Colonic mucosa (tissue), 4 donors: ENCODE measurements around the gene RFESD. TPM values are rescaled to one million over a fixed set of nuclear protein-coding genes. Genes with fewer than 3 reads are reported as not detected.
A peak's percentile ranks its signal among the peaks of the same experiment; 100 is the strongest.

Source experiments
- DNase-seq: peaks from one replicate; pipeline ENCODE4 v3.0.0-alpha.2; 2020
- H3K27ac ChIP-seq: fragments of 200-600 bp; one replicate; pipeline ENCODE4 v1.8.0; 2021
- H3K27me3 ChIP-seq: fragments of 200-600 bp; one replicate; pipeline ENCODE4 v1.8.0; 2021
- H3K36me3 ChIP-seq: fragments of 200-600 bp; one replicate; pipeline ENCODE4 v1.8.0; 2021
- H3K4me1 ChIP-seq: fragments of 200-600 bp; one replicate; pipeline ENCODE4 v1.8.0; 2021; ENCODE audit warnings: mild to moderate bottlenecking
- H3K4me3 ChIP-seq: fragments of 200-600 bp; one replicate; pipeline ENCODE4 v1.8.0; 2021
- H3K9ac ChIP-seq, 2 donors: one replicate each; pipeline ENCODE4 v1.7.0; 2013; ENCODE audit warnings: control low read depth in 2 of 2, low read depth in 2 of 2, low read length in 2 of 2
- H3K9me3 ChIP-seq: fragments of 200-600 bp; one replicate; pipeline ENCODE4 v1.8.0; 2021
- CTCF ChIP-seq: fragments of 200-600 bp; IDR thresholded peaks from one replicate; pipeline ENCODE4 v1.8.0; 2022; ENCODE audit warnings: antibody characterized with exemption, mild to moderate bottlenecking
- intact Hi-C: fragments of 100-400 bp; cut with DNase I; formaldehyde crosslinking; loops from one replicate; pipeline ENCODE4 v1.14.1; 2022
- total RNA-seq, 2 donors: library from RNA; stranded (reverse); fragmentation: NEBNext Ultra II Directional in 1 of 2; extraction: Animal tissue kit (Norgen Biotek cat#: 25700) in 1 of 2; gene quantifications; one replicate each; pipeline ENCODE4 v1.2.1, GENCODE V29; 2021
- donor health status: healthy.
- donor health status: DM: no; HTN: no; CAD: no.
- donor health status: DM: no; HTN: no; CAD: no.

RFESD gene
- total RNA-seq, 2 donors from 2014 or later, result 0.89 to 2.0 TPM

DNA sequence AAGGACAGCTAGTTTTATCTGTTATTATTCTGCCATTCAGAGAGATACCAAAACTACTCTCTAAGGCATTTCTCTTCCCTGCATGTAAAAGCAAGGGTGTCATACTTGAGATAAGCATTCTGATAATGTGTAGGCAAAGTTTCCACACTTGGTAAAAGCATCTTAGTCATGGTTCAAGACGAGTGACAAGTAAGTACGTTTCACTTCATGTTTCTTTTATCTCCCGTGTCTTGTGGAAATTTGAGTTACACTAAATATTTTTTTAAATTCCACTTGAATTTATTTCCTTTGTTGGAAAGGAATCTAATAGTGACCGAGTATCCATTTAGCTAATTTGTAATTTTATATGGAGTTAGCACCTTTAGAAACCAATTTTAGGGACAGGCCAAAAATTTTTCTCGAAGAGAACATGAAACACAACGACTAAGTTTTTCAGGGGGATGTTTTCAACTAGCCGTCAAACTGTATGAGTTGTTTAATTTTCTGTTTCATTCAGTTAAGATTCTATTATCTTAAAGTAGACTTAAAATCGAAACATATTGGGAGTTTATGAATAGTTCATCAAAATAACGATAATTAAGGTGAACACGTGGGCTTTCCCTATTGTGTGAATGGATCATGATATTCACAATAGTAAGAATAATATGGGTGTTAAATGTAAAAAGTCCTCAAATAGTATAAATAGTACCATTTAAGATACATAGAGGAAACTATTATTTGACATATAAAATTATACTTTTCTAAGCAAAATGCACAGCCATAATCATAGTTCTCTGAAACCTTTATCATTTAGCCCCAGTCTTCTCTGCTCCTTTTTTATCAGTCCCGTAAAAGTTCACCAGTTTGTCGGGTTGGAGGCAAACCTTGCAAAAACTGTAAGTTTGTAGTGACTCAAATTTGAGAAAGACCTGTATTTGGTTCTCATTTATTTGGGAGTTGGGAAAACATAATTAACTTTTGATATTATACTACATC, 1.6 kb downstream of the RFESD start:
- intact Hi-C loops, result loop anchor here (10.0 kb wide), 1 partner anchor 687 kb away; no protein-coding TSS in a partner anchor
- H3K27ac ChIP-seq, result peak overlapping the region; percentile 91
- no peaks in the 10 kb centered on the region for H3K9me3 ChIP-seq
- no peak for TF ChIP-seq CTCF
- H3K36me3 ChIP-seq, result no peaks in the 10 kb centered on the region
- H3K4me3 ChIP-seq, result no peak overlapping the region
- no peaks in the 10 kb centered on the region for H3K27me3 ChIP-seq
- no peaks in the 10 kb centered on the region for H3K4me1 ChIP-seq
- no peak for DNase-seq
- no peak overlapping the region for H3K9ac ChIP-seq

GRCh38 chr5:95649274-95649673, 2.7 kb downstream of the RFESD start:
- no peaks in the 10 kb centered on the region for H3K4me1 ChIP-seq
- H3K4me3 ChIP-seq, result no peak overlapping the region
- no peaks in the 10 kb centered on the region for H3K9me3 ChIP-seq
- no peak overlapping the region for H3K27ac ChIP-seq
- TF ChIP-seq CTCF, result no peak
- no peak for DNase-seq
- H3K9ac ChIP-seq, result no peak overlapping the region
- no peaks in the 10 kb centered on the region for H3K36me3 ChIP-seq
- intact Hi-C loops, result loop anchor here (10.0 kb wide), 1 partner anchor 686 kb away; no protein-coding TSS in a partner anchor
- no peaks in the 10 kb centered on the region for H3K27me3 ChIP-seq

DNA sequence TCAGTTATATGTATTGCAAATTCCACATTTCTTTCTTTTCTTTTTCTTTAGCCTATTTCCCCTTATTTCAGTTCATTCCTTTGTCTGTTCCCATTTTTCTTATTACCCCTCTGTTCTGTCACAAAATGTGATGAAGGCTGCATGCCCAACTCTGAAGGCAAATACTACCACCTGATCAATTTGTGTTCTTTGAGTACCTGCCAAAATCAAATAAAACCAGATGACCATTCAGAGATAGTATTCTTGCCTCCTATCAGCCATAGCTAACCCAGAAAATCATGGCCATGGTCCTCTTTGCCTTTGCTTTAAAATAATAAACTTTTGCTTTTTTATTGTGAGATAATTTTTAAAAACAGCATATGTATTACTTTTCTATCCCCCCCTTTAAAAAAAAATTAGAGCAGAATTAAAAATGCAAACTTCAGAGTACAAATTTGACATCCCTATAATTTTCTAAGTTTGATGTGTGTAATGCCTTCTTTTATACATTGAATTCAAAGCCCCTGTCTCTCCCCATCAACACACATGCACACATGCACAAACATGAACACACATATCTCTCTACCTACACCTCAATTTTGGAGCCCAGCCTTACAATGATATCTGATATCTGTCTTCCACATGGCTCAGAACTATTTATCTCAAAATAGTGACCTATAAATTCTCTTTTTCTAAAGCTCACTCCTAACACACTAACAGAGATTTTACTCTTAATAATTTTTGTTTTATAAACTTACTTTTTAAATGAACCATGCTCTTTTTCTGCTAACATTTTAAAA, 3.5 kb downstream of the RFESD start:
- no peak for DNase-seq
- Histone ChIP-seq H3K27ac (no peak overlapping the region), H3K36me3 (no peaks in the 10 kb centered on the region), H3K4me3 (no peak overlapping the region), H3K9ac (no peak overlapping the region), H3K27me3 (no peaks in the 10 kb centered on the region), H3K9me3 (no peaks in the 10 kb centered on the region), H3K4me1 (no peaks in the 10 kb centered on the region)
- no peak for TF ChIP-seq CTCF
- intact Hi-C loops, result loop anchor here (10.0 kb wide), 1 partner anchor 685 kb away; no protein-coding TSS in a partner anchor

GRCh38 chr5:95652849-95653248, 6.3 kb downstream of the RFESD start:
- Histone ChIP-seq H3K36me3 (no peaks in the 10 kb centered on the region), H3K4me3 (no peak overlapping the region), H3K27ac (no peak overlapping the region), H3K9me3 (no peaks in the 10 kb centered on the region), H3K27me3 (no peaks in the 10 kb centered on the region), H3K4me1 (no peaks in the 10 kb centered on the region), H3K9ac (no peak overlapping the region)
- intact Hi-C loops, result no loop called here
- TF ChIP-seq CTCF, result no peak
- no peak for DNase-seq

GRCh38 chr5:95654196-95654595, 7.6 kb downstream of the RFESD start:
- Histone ChIP-seq H3K4me1 (no peaks in the 10 kb centered on the region), H3K27ac (no peak overlapping the region), H3K4me3 (no peak overlapping the region), H3K9me3 (no peaks in the 10 kb centered on the region), H3K9ac (no peak overlapping the region), H3K36me3 (no peaks in the 10 kb centered on the region), H3K27me3 (no peaks in the 10 kb centered on the region)
- no peak for DNase-seq
- intact Hi-C loops, result no loop called here
- no peak for TF ChIP-seq CTCF
